SJSA1 (cell line): ENCODE results near the gene APOBEC3H. TPM values are rescaled to one million over a fixed set of nuclear protein-coding genes. Genes with fewer than 3 reads are reported as not detected.

ENCODE experiments used
- DNase-seq, 2 experiments: peaks; one replicate each; pipeline ENCODE4 v3.0.0-alpha.2; 2015 to 2020; ENCODE audit warnings: low spot score in 2 of 2, low read depth in 1 of 2
- H3K27ac ChIP-seq: fragments of 250-450 bp; sonication (Bioruptor Pico); 2 replicates; pipeline ENCODE4 v1.5.1; 2020; ENCODE audit warnings: mild to moderate bottlenecking, moderate library complexity
- H3K27me3 ChIP-seq: fragments of 250-450 bp; sonication (Bioruptor Pico); replicated peaks from 2 replicates; pipeline ENCODE4 v1.5.1; 2020; ENCODE audit warnings: mild to moderate bottlenecking, moderate library complexity
- H3K36me3 ChIP-seq: fragments of 250-450 bp; sonication (Bioruptor Pico); 2 replicates; pipeline ENCODE4 v1.5.1; 2020; ENCODE audit warnings: mild to moderate bottlenecking
- H3K4me1 ChIP-seq: fragments of 250-450 bp; sonication (Bioruptor Pico); replicated peaks from 2 replicates; pipeline ENCODE4 v1.6.1; 2021; ENCODE audit warnings: mild to moderate bottlenecking
- H3K4me3 ChIP-seq: fragments of 250-450 bp; sonication (Bioruptor Pico); 2 replicates; pipeline ENCODE4 v1.5.1; 2020; ENCODE audit warnings: mild to moderate bottlenecking
- H3K9me3 ChIP-seq: fragments of 250-450 bp; sonication (Bioruptor Pico); replicated peaks from 2 replicates; pipeline ENCODE4 v1.5.1; 2020; ENCODE audit warnings: mild to moderate bottlenecking
- total RNA-seq: library from RNA; depleted of rRNA; stranded (reverse); fragments of >200 nt; shearing (Covaris generic); gene quantifications from 2 replicates; pipeline ENCODE4 v1.2.3, GENCODE V29; 2014

Gene APOBEC3H
- total RNA-seq, 1 experiment from 2014 or later, result not detected

DNA sequence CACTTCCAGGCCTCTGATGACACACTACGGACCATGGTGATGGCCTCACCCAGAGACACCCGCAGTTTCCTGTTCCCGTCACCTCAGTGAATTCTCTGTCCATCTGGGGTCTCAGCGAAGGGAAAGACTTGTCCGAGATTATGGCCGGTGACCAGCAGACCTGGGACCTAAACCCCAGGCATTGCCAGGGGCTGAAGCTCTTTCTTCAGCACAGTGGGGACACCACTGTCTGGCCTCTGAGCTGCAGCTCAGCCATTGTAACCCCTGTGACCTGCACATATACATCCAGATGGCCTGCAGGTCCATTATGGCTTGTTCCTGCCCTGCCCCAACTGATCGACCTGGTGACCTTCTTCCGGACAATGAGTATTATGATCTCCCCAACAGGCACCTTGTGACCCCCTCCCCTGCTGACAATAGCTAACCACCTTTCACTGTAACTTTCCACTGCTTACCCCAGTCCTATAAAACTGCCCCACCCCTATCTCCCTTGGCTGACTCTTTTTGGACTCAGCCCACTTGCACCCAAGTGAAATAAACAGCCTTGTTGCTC is 33.2 kb downstream of the APOBEC3H start:
- H3K4me3 ChIP-seq, result no peak overlapping the region
- no peak for DNase-seq
- H3K36me3 ChIP-seq, result no peaks in the 10 kb centered on the region
- H3K27me3 ChIP-seq, result no peaks in the 10 kb centered on the region
- no peaks in the 10 kb centered on the region for H3K4me1 ChIP-seq
- no peak overlapping the region for H3K27ac ChIP-seq
- H3K9me3 ChIP-seq, result no peaks in the 10 kb centered on the region

- H3K4me3 ChIP-seq, result no peak overlapping the region
- H3K4me1 ChIP-seq, result no peaks in the 10 kb centered on the region
- H3K27ac ChIP-seq, result no peak overlapping the region
- no peaks in the 10 kb centered on the region for H3K27me3 ChIP-seq
- H3K9me3 ChIP-seq, result no peaks in the 10 kb centered on the region
- DNase-seq, result no peak
- H3K36me3 ChIP-seq, result no peaks in the 10 kb centered on the region
Measured at GRCh38 chr22:39130892-39131855, 34.1 kb downstream of the APOBEC3H start.

- H3K4me3 ChIP-seq, result no peak overlapping the region
- no peak overlapping the region for H3K27ac ChIP-seq
- H3K9me3 ChIP-seq, result no peaks in the 10 kb centered on the region
- no peak for DNase-seq
- no peaks in the 10 kb centered on the region for H3K4me1 ChIP-seq
- no peaks in the 10 kb centered on the region for H3K27me3 ChIP-seq
- H3K36me3 ChIP-seq, result no peaks in the 10 kb centered on the region
Measured at GRCh38 chr22:39132281-39132680, 35.2 kb downstream of the APOBEC3H start.

GRCh38 chr22:39132871-39133524 is 36.0 kb downstream of the APOBEC3H start:
- no peaks in the 10 kb centered on the region for H3K4me1 ChIP-seq
- H3K4me3 ChIP-seq, result no peak overlapping the region
- H3K27ac ChIP-seq, result no peak overlapping the region
- DNase-seq, result no peak
- H3K27me3 ChIP-seq, result no peaks in the 10 kb centered on the region
- no peaks in the 10 kb centered on the region for H3K9me3 ChIP-seq
- H3K36me3 ChIP-seq, result no peaks in the 10 kb centered on the region

DNA sequence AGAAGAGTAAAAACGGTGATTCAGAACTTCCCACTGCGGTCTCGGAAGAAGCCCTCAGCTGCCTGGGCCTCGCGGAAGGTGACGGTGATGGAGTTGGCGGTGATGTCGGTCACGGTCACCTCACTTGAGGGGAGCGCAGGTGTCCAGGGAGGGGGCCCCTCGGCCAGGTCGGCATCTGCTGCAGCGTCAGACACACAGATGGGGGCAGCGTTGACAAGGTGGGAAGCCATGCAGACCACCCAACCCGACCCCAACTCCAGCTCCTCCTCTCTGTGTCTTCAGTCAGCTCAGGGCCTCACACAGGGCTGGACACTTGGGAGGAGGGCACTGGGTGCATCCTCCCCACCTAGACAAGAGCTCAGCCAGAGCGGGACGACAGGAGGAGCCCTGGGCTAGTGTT is 36.8 kb downstream of the APOBEC3H start:
- no peaks in the 10 kb centered on the region for H3K9me3 ChIP-seq
- DNase-seq, result no peak
- H3K4me1 ChIP-seq, result no peaks in the 10 kb centered on the region
- H3K27ac ChIP-seq, result no peak overlapping the region
- H3K27me3 ChIP-seq, result no peaks in the 10 kb centered on the region
- H3K36me3 ChIP-seq, result no peaks in the 10 kb centered on the region
- no peak overlapping the region for H3K4me3 ChIP-seq

- Histone ChIP-seq H3K4me3 (no peak overlapping the region), H3K27me3 (no peaks in the 10 kb centered on the region), H3K9me3 (no peaks in the 10 kb centered on the region), H3K4me1 (no peaks in the 10 kb centered on the region), H3K36me3 (no peaks in the 10 kb centered on the region), H3K27ac (no peak overlapping the region)
- DNase-seq, result no peak
Measured at GRCh38 chr22:39134366-39135091, 37.5 kb downstream of the APOBEC3H start.

DNA sequence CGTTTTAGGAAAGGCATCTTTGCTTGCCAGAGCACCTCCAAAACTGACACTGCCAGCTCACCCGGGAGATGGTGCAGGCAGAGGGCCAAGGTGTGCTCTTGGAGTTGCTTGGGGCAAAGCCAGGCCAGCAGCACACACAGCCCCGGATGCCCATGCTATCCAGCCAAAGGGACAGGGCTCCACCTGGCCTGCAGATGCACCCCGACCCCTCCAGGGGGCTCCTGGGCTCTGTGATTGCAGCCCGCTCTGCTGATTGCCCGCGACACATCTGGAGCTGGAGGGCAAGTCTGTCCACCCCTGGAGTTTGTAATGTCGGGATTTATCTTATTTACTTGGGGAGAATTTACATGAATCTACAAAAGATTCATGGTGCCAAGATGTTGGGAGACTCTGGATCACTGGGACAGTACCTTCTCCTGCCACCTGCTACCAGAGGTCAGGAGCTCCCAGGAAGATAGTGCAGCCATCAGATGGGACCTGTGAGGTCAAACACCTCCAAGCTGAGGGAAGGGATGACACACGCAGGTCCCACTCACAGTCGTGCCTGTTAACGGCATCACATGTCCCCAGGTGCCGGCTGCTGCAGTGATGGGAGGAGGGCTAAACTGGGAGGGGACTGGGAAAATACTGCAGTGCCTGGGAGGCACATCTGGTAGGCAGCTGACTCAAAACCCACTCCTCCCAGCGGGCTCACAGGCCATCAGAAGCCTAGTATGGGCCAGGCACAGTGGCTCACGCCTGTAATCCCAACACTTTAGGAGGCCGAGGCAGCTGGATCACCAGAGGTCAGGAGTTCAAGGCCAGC is 38.2 kb downstream of the APOBEC3H start:
- H3K36me3 ChIP-seq, result no peaks in the 10 kb centered on the region
- peak; percentile 36 to 69 for DNase-seq
- H3K27ac ChIP-seq, result no peak overlapping the region
- H3K4me1 ChIP-seq, result no peaks in the 10 kb centered on the region
- H3K9me3 ChIP-seq, result no peaks in the 10 kb centered on the region
- no peak overlapping the region for H3K4me3 ChIP-seq
- no peaks in the 10 kb centered on the region for H3K27me3 ChIP-seq

DNA sequence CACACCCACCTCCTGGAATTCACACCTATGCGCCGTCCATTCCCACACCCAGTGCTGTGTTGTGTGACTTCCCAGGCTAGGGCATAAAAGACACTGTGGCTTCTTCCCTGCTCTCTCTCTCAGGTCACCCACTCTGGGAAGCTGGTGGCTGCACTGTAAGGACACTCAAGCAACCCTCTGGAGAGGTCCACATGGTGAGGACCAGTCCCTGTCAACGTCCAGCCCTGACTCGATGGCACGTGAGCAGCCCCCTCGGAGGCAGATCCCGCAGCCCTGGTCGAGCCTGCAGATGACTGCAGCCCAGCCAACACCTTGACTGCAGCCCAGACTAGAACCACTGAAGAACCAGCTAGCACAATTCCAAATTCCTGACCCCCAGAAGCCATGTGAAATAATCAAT is 39.3 kb downstream of the APOBEC3H start:
- Histone ChIP-seq H3K27ac (no peak overlapping the region), H3K4me3 (no peak overlapping the region), H3K36me3 (no peaks in the 10 kb centered on the region), H3K4me1 (no peaks in the 10 kb centered on the region), H3K9me3 (no peaks in the 10 kb centered on the region), H3K27me3 (no peaks in the 10 kb centered on the region)
- no peak for DNase-seq

- no peak for DNase-seq
- Histone ChIP-seq H3K4me3 (no peak overlapping the region), H3K27ac (no peak overlapping the region), H3K36me3 (no peaks in the 10 kb centered on the region), H3K27me3 (no peaks in the 10 kb centered on the region), H3K4me1 (peaks cover 9% of the 10 kb centered on the region), H3K9me3 (no peaks in the 10 kb centered on the region)
Measured at GRCh38 chr22:39138357-39138997, 41.4 kb downstream of the APOBEC3H start.

- H3K9me3 ChIP-seq, result no peaks in the 10 kb centered on the region
- no peak overlapping the region for H3K4me3 ChIP-seq
- H3K36me3 ChIP-seq, result no peaks in the 10 kb centered on the region
- no peak overlapping the region for H3K27ac ChIP-seq
- no peak for DNase-seq
- H3K27me3 ChIP-seq, result no peaks in the 10 kb centered on the region
- peaks cover 23% of the 10 kb centered on the region for H3K4me1 ChIP-seq
Measured at GRCh38 chr22:39139933-39140332, 42.9 kb downstream of the APOBEC3H start.

- Histone ChIP-seq H3K36me3 (peaks cover 4% of the 10 kb centered on the region; the same call in 1 of the 2 replicates), H3K4me3 (no peak overlapping the region), H3K4me1 (peaks cover 33% of the 10 kb centered on the region), H3K27ac (peak overlapping the region; percentile 42; the same call in 1 of the 2 replicates), H3K9me3 (peaks cover 3% of the 10 kb centered on the region; the same call in 1 of the 2 replicates), H3K27me3 (no peaks in the 10 kb centered on the region)
- no peak for DNase-seq
Measured at GRCh38 chr22:39142088-39142680, 45.1 kb downstream of the APOBEC3H start.

DNA sequence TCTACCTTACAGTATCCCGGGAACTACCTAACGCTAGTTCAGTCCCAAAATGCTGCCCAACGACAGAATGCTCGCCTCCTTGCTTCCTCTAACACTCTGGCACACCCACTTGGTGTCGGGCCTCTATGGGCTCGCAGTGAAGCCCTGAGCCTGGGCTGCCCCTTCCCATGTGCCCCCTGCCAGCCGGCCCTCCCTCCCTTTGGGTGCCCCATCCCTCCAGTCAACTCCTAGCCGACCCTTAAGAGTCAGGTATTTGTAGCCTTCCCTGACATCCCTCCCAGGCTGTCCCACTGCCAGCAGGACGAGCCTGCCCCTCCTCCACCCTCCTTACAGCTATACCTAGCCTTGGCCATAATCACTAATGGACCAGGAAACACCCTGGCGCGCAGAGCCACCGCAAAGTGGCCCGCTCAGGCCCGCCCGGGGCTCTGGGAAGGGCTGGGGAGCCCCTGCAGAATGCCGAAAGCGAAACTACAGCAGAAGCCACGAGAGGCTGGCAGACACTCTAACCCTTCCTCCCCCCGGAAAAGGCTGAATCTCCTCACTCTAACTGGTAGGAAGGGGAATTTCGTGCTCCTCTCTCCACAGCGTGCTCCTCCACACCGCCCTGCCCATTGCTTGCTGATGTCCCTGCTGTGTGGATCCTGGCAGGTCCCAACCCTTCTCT is 47.2 kb downstream of the APOBEC3H start:
- Histone ChIP-seq H3K4me1 (peaks cover 37% of the 10 kb centered on the region), H3K9me3 (peaks cover 3% of the 10 kb centered on the region; the same call in 1 of the 2 replicates), H3K27ac (peak overlapping the region; percentile 5; the same call in 1 of the 2 replicates), H3K4me3 (peak overlapping the region; percentile 94), H3K27me3 (no peaks in the 10 kb centered on the region), H3K36me3 (peaks cover 14% of the 10 kb centered on the region)
- DNase-seq, result peak; percentile 66 to 68
